Renal cortical epithelial cell (primary cell): Measurements from ENCODE around the gene TAS2R42. TPM values are rescaled to one million over a fixed set of nuclear protein-coding genes. Genes with fewer than 3 reads are reported as not detected.

Experiments used
- DNase-seq: peaks from one replicate; pipeline ENCODE4 v3.0.0-alpha.2; 2011; ENCODE audit warnings: low read depth
- total RNA-seq: library from RNA; depleted of rRNA; stranded (reverse); fragments of >200 nt; gene quantifications from 2 replicates; pipeline ENCODE4 v1.2.3, GENCODE V29; 2014

Gene TAS2R42, protein sequence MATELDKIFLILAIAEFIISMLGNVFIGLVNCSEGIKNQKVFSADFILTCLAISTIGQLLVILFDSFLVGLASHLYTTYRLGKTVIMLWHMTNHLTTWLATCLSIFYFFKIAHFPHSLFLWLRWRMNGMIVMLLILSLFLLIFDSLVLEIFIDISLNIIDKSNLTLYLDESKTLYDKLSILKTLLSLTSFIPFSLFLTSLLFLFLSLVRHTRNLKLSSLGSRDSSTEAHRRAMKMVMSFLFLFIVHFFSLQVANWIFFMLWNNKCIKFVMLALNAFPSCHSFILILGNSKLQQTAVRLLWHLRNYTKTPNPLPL
- total RNA-seq = not detected in 2 replicates

DNA sequence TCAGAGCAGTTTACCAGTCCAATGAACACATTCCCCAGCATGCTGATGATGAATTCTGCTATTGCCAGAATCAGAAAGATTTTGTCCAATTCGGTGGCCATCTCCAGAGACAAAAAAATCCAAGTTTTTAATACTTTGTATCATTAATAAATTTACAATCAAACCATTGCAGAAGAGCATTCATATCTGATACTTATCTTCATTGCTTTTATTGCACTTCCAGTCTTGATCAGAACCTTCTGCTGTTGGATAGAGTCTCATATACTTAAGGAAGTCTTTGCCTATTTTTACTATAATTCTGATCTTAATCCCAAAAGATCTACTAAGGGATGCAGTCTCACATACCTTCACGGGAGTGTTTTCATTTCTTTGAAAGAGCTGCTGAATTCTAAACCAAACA lies at the start of gene TAS2R42:
Gene TAS2R42, minus strand, starts transcription at position 101 of the 400 bp plus-strand sequence. Its CDS starts 0 bp downstream, at position 101.
- no peak for DNase-seq

DNA sequence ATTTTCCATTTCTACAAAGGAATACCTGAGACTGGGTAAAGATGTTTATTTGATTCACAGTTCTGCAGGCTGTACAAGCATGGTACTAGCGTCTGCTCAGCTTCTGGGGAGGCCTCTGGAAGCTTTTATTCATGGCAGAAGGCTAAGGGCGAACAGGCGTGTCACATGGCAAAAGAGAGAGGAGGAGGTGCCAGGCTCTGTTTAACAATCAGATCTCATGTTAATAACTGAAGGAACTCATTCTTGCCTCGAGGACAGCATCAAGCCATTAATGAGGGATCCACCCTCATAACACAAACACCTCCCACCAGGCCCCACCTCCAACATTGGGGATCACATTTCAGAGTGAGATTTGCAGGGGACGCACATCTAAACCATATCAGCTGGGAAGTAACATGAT lies 46.8 kb upstream of the TAS2R42 start:
- no peak for DNase-seq

DNA sequence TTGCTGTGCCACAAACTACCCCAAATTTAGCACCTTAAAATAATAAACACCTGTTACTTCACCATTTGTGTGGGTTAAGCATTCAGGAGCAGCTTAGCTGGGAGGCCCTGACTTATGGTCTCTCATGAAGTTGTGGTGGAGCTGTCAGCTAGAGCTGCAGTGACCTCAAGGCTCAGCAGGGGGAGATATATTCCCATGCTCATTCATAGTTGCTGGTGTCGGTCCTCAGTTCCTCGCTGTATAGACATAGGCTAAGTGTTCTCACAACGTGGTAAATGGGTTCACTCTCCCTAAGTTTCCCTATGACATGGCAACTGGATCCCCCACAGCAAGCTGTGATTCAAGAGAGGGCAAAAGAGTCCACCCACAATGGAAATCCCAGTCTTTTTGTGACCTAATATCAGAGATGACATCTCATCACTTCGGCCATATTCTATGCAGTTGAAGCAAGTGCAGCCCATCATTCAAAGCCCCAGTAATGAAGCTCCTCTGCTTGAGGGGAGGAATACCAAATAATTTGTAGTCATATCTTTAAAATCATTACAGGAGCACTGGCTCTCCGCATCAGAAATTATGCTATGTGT lies 41.7 kb upstream of the TAS2R42 start:
- DNase-seq = peak; percentile 42

DNA sequence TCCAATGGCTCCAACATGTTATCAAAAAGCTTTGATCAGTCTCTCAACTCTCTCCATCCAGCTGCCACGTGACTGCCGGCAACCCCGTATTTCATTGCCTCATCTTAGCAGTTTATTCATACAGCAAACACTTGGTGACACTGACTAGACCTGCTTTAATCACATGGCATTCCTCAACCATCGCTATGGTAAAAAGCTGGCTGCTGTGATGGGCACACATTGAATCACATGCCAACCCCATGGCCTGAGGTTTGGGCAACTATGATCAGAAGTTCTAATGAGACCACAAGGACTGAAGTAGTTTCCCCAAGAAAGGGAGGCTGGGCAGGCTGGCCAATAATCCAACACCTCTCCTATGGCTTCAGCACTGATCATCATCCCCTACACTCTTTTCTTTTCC lies 40.6 kb upstream of the TAS2R42 start:
- no peak for DNase-seq

DNA sequence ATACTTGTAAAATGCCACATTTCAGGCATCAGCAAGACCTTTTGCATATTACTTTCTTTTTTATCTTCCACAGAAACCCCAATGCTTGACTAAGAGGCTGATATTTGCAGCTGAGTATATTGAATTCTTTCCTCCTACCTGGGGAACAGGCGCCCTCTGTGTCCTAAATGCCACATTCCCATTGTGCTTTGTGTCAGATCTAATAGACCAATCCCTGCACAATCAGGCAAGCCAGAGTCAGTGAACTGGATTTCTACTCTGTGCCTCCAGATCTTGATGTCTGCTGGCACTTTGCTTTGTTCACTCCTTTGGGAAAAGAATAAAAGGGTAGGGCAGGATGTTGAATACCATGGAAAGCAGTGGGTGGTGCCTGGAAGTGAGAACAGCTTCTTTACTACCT lies 22.4 kb upstream of the TAS2R42 start:
- no peak for DNase-seq

DNA sequence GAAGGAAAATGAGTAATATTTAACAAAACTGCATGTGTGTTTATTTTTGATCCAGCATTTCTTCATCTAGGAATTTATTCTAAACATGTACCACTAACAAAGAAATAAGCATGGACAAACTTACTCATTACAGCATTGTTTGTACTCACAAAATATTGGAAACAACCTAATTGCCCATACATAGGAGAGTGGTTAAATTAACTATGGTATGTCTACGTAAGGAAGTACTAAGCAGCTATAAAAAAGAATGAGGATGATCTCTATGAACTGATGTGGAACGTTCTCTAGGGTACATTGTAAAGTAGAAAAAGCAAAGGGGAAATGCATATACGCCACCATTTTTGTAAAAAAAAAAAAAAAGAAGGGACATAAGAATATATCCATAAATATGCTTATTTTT lies 17.4 kb upstream of the TAS2R42 start:
- no peak for DNase-seq

DNA sequence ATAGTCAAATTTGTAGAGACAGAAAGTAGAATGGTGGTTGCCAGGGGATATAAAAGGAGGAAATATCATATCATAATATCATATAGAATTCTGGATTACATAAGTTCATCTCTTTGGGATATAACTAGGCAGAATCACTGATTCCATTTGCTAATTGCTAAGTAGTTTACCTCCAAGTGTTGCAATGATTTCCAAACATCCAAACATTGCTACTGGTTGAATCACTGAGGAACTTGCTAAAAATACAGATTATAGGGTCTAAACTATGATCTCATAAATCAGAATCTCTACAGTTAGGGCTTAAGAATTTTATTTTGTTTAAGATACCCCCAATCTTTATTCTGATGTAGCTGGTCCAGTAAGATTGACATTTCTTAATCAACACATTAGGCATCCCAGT lies 16.1 kb upstream of the TAS2R42 start:
- DNase-seq = no peak

DNA sequence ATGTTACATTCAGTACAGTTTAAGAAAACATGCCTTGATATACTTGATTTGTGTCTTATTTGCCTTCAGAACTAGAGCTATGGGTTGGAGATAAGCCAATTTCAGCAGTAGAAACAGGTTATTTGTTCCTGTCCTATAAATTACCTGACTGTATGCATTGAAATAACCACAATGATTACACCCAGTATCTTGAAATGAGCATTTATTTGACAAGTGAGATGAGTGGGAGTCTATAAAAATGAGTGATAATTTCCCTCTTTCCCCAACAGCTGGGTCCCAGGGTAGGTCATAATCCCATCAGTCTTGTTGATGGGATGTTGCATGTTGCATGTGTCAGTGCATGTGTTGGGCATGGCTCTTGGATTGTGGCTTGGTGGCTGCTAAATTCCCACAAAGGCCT lies 3.7 kb downstream of the TAS2R42 start:
- no peak for DNase-seq

DNA sequence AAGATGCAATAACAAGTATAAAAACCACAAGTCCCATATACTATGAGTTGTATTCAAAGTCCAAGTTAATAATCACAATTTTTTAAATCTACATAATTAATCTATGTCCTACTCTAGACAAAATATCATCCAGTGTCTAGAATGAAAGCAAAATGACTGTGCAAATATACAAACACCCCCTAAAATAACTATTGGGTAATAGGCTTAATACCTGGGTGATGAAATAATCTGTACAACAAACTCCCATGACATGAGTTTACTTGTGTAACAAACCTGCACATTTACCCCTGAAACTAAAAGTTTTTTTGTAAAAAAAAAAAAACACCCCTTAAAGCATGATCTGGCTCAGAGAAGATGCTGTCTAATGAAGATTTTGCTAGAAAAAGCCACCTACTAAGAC lies 4.2 kb downstream of the TAS2R42 start:
- DNase-seq = no peak

DNA sequence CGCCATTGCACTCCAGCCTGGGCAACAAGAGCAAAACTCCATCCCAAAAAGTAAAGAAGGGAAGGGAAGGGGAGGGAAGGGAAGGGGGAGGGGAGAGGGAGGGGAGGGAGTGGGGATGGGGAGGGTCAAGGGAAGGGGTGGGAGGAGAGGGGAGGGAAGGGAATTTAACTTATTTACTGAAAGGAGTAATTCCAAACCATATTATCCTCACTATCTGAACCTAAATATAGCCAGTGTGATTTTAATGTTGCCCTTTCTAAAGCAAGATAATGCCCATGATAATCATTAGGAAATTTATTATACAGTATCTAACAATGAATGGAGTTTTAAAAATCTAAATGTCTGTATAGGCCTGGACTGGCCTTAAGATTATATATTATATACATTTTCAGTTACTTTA lies 8.5 kb downstream of the TAS2R42 start:
- DNase-seq = no peak

DNA sequence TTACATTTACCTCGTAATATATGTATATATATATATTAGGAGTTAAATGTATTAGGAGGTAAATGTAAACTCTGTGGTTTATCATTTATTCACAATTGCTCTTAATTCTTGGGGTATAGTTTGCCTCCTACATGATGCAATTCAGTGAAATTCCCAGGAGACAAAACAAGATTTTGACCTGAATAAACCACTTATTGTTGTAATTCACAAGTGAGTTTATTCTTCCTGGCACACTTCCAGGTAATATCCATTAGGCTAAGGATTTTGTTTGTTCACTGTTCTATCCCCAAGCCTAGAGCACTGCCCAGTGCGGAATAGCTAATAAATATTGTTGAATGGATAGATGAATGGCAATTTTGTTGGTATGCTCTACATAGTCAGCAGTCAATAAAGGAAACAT lies 12.7 kb downstream of the TAS2R42 start:
- no peak for DNase-seq

DNA sequence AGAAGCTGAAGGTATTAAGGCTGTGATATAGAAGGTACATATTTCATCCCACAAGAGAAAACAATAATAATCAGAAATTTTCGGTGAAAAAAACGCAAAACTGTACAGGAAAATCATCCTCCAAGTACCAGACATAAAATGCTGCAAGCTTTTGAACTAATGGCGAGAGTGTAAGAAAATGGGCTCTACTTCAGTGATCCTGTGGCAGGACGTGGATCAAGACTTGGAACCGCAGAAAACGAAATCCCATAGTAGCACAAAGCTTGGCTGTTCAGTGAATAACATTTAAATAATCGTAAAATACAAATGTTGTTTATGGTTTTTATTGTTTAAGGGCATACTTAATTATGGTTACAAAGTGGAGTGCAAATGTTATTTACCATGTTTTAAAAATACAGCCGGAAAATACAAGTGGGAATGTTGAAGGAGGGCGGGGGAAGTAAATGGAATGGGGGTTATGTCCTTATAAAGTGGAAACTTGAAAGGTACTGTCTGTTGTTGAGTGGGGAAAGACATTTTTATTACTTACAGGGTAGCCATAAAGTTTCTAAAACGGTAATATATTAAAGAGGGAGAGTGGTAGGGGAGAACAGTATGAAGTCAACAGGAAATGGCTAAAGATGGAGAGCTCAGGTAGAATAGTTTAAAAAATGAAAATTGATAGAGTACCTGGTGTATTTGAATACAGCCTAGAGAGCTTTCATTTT lies 14.6 kb downstream of the TAS2R42 start:
- peak; percentile 48 for DNase-seq

DNA sequence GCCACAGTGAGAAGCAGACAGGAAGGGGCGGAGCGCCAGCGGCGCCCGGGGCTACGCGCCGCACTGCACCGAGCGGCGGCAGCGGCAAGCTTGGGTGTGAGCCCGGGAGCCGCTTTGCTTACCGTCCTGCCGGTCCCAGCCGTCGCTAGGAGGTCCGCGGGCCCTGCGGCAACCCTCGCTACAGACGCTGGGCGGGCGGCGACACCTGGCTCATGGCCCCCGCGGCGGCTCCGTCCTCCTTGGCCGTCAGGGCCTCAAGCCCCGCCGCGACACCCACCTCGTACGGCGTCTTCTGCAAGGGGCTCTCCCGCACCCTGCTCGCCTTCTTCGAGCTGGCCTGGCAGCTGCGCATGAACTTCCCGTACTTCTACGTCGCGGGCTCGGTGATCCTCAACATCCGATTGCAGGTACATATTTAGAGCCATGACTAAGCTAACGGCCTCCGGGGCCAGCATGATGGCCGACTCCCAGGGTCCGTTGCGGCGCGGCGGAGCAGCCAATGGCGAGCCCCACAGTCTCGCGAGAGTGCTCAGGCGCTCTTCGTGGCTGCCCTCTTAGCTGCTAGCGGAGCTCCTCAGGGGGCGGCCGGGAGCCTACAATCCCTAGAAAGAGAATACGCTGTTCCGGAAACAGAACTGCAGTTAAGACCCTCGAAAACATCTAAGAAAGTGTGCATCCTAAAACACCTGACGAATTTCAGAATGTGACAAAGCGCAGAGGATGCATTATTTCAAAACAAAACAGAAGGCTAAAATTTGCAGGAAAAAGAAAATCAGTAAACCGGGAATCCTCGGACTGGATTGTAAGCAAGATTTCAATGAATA lies 15.4 kb downstream of the TAS2R42 start, which contains the start of gene SMIM10L1:
Gene SMIM10L1, plus strand, starts transcription at position 50 of the 824 bp plus-strand sequence. Its CDS starts 163 bp downstream, at position 213.
- DNase-seq = peak; percentile 87

DNA sequence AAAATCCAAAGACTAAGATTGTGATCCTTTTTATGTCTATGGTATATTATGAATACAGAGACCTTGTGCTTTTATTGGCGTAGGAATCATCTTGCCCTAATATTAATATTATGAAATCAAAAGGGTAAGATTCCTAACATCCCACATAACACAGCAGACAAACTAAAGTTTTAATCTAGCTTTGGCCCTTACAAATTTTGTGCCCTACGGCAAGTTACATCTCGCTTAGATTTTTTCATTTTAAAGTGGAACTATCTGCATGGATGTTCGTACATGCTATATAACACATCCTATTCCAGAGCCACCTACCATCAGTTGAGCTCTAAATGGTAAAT lies 16.0 kb downstream of the TAS2R42 start:
- DNase-seq = no peak

DNA sequence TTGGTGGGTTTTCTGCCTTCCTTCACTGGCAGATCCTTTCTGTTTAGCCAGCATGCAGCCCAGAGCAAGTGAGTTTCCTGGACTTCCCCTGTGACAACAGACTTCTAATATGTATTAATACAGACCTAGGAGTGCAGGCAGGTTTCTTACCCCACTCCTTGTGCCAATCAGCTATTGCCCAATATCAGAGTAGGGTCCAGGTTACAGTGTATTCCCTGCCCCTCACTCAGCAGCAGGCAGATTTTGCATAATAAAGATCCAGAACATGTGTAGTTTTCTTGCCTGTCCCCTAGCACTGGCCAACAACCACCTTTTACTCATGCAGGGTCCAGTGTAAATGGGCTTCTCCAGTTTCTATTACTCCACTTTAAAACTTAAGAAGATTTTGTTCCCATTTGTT lies 20.4 kb downstream of the TAS2R42 start:
- DNase-seq = no peak

DNA sequence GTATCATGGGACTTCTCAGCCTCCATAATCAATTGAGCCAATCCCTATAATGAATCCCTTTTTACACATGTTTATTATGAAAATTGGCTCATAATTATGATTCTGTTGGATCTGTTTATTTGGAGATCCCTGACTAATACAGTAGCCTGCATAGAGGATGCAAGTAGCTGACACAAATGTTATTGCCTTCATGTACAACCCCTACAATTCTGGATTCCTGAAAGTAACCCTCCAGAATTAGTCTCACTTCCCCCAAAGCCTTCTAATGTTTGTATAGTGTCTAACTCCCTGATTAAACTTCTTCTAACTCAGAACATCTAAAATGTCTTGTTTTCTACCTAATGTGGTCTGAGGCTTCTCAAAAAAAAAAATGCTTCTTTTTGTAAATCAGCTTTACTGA lies 22.4 kb downstream of the TAS2R42 start:
- DNase-seq = no peak

DNA sequence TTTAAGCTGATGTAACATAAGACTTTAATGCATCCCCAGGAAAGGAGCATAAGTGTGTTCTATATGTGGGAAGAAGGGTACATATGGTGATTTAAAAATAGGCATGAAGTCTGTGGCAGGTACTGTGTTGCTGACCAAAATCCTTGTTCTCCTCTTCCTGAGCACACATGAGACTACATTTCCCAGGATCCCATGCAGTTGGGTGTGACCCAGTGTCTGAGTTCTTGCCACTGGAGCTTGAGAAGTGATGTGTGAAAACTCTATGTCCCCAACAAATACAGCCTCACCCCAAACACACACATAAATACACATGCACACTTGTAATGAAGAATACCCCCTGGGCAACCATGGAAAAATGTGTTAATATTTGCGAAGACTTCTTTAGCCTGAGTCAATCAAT lies 24.2 kb downstream of the TAS2R42 start:
- DNase-seq = no peak

DNA sequence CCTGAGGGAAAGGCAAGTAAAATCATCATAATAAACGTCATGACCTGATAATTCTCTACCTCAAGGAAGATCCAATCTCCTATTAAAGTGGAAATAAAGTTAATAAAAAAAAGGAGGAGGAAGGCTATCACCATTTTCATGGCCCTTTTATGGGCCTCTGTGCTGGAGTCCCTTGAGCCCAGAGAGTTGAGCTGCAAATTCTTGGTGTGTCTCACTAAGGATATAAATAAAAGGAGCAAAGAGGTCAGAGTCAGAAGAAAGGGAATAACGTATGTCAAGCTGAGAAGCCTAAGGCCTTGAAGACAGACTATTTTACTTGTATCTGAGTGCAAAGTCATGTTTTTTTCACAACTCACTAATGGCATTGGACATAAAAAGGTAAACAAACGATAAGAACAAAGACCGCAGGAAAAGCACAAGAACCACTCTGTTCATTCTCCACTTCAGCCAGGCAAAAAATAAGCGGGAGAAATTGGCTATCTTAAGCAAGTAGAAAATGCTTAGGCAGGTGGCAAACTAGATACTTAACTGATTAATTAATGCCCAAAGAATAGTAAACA lies 27.8 kb downstream of the TAS2R42 start:
- no peak for DNase-seq

DNA sequence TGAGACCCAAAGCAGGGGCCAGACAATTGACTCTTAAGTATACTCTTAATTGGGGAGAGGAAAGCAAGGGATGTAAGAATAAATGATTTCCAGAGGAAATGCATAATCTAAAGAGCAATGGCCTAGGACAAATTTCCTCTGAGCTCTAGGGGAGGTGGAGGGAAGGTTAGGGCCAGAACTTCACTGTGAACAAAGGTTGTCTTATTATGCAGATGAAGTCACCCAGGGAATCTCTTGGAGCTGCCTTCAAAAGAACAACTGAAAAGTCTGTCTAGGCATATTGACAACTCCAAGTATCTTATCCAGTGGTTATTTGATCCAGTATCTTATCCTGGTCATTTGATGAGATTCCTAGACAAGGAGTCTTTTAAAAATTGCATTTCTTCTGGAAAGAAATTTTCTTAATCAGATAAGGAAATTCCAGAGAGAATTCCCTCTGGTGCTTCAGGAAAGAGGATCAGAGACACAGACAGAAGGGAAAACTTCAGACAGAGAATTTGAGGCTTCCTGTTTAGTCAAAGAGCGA lies 32.3 kb downstream of the TAS2R42 start:
- no peak for DNase-seq

DNA sequence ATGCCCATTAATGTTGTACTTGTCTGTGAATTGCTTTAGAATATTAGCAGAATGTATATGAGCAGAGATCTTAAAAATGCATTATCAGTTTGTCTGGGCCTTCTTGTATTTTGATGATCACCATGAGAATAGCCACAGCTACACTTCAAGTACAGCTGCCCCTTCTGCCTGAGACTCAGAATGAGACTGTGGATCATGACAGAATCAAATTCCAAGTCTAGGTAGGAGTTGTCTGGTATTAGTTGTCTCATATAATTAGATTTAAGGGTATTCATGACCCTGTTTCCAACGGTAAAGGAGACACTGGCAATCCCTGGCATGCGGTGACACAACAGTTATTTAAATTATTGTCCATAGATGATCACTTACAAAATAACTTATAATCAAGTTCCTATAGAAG lies 34.0 kb downstream of the TAS2R42 start:
- no peak for DNase-seq

DNA sequence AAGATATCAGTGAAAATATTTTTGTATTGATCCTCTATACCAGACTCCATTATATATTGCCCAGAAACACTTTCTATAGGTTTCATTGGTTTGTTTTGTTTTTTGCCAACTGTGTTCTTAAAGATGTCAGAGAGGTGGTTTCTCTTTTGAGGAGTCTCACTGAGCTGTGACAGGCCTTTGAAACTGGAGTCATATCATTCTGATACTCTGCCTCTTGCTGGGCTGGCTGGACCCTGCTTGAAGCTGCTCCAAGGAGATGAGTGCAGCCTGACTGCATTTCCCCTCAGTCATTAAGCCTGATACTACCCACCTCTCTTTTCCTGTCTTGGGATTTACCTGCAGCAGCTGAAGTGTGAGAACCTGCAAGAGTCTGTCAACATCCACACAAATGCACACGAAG lies 35.9 kb downstream of the TAS2R42 start:
- no peak for DNase-seq

DNA sequence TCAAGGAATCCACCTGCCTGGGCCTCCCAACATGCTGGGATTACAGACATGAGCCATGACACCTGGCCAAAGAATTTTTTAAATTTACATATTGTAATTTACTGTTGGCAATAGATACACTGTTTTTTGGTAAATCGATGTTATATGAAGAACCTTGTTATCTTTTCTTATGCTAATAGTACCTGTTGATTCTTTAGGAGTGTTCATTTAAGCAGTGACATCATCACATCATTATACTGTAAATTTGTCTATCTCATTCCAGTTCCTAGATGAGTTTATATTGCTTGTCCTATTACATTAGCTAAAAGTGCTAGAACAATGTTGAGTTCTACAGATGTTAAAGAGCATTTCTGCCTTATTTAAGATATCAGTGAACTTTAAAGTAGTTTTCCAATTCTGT lies 39.3 kb downstream of the TAS2R42 start:
- DNase-seq = no peak
